Measurements from ENCODE around the gene ERH.

Gene ERH

DNA sequence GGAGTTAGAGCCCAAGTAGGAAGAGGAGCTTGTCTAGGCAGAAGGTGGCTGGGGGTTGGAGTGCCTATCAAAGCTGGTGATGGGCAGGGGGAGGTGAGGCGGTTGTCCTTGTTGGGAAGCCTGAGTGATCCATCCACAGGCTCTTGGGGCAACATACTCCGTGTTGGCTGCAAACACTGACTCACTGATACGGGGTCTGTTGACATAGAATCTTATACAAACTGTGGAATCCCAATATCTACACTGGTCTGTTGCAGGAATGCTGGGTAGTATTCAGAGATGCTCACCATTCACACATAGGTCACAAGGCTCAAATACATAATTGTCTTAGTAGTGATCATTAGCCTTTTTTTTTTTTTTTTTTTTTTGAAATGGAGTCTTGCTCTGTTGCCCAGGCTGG lies 26.0 kb downstream of the ERH start:
- Histone ChIP-seq H2AFZ (ENCODE audit: low read length, unreplicated experiment) (no peak overlapping the region), H3K4me3 (ENCODE audit: low read depth, low read length) (no peak overlapping the region), H3K27ac (ENCODE audit: low read depth, low read length) (no peak overlapping the region), H3K27me3 (ENCODE audit: insufficient read depth, low read length) (no peaks in the 10 kb centered on the region), H3K36me3 (ENCODE audit: insufficient read depth, low read length) (peaks cover 33% of the 10 kb centered on the region), H3K4me1 (ENCODE audit: control insufficient read depth, insufficient read depth, low read length, unreplicated experiment) (peaks cover 8% of the 10 kb centered on the region), H3K79me2 (ENCODE audit: control insufficient read depth, insufficient read depth, low read length, unreplicated experiment) (no peaks in the 10 kb centered on the region)

- no peak overlapping the region for H3K4me3 ChIP-seq (ENCODE audit: low read depth, low read length)
- no peaks in the 10 kb centered on the region for H3K79me2 ChIP-seq (ENCODE audit: control insufficient read depth, insufficient read depth, low read length, unreplicated experiment)
- H3K4me1 ChIP-seq (ENCODE audit: control insufficient read depth, insufficient read depth, low read length, unreplicated experiment): no peaks in the 10 kb centered on the region
- H3K27me3 ChIP-seq (ENCODE audit: insufficient read depth, low read length): no peaks in the 10 kb centered on the region
- no peak overlapping the region for H2AFZ ChIP-seq (ENCODE audit: low read length, unreplicated experiment)
- peaks cover 13% of the 10 kb centered on the region for H3K36me3 ChIP-seq (ENCODE audit: insufficient read depth, low read length)
- no peak overlapping the region for H3K27ac ChIP-seq (ENCODE audit: low read depth, low read length)
These were observed 28.0 kb downstream of the ERH start for GRCh38 chr14:69370061-69370460.

- H3K27ac ChIP-seq (ENCODE audit: low read depth, low read length): no peak overlapping the region
- H3K36me3 ChIP-seq (ENCODE audit: insufficient read depth, low read length): peaks cover 5% of the 10 kb centered on the region
- H3K79me2 ChIP-seq (ENCODE audit: control insufficient read depth, insufficient read depth, low read length, unreplicated experiment): no peaks in the 10 kb centered on the region
- H3K4me1 ChIP-seq (ENCODE audit: control insufficient read depth, insufficient read depth, low read length, unreplicated experiment): no peaks in the 10 kb centered on the region
- no peaks in the 10 kb centered on the region for H3K27me3 ChIP-seq (ENCODE audit: insufficient read depth, low read length)
- no peak overlapping the region for H2AFZ ChIP-seq (ENCODE audit: low read length, unreplicated experiment)
- no peak overlapping the region for H3K4me3 ChIP-seq (ENCODE audit: low read depth, low read length)
These were observed 29.7 kb downstream of the ERH start for GRCh38 chr14:69368381-69368780.

- H2AFZ ChIP-seq (ENCODE audit: low read length, unreplicated experiment): no peak overlapping the region
- H3K27me3 ChIP-seq (ENCODE audit: insufficient read depth, low read length): no peaks in the 10 kb centered on the region
- no peak overlapping the region for H3K27ac ChIP-seq (ENCODE audit: low read depth, low read length)
- H3K4me3 ChIP-seq (ENCODE audit: low read depth, low read length): no peak overlapping the region
- H3K36me3 ChIP-seq (ENCODE audit: insufficient read depth, low read length): no peaks in the 10 kb centered on the region
- no peaks in the 10 kb centered on the region for H3K79me2 ChIP-seq (ENCODE audit: control insufficient read depth, insufficient read depth, low read length, unreplicated experiment)
- no peaks in the 10 kb centered on the region for H3K4me1 ChIP-seq (ENCODE audit: control insufficient read depth, insufficient read depth, low read length, unreplicated experiment)
These were observed 31.3 kb downstream of the ERH start for GRCh38 chr14:69366761-69367160.

DNA sequence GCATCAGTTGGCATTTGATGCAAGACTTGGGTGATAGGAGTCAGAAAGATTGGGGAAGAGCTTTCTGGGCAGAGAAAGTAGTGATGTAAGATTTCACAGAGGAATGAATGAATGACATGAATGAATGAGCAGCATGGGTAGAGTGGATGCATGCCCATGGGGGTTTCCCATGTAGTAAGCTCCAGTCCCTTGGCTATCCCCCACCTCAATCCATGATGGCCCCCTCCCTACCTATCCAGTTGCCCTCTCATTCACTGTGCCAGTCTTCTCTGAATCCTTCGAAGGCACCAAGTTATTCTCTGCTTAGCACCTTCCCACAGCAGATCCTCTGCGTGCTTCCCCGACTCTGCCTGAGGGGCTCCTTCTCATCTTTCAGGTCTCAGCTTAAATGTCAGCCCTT lies 32.0 kb downstream of the ERH start:
- H2AFZ ChIP-seq (ENCODE audit: low read length, unreplicated experiment): no peak overlapping the region
- no peak overlapping the region for H3K4me3 ChIP-seq (ENCODE audit: low read depth, low read length)
- H3K4me1 ChIP-seq (ENCODE audit: control insufficient read depth, insufficient read depth, low read length, unreplicated experiment): no peaks in the 10 kb centered on the region

DNA sequence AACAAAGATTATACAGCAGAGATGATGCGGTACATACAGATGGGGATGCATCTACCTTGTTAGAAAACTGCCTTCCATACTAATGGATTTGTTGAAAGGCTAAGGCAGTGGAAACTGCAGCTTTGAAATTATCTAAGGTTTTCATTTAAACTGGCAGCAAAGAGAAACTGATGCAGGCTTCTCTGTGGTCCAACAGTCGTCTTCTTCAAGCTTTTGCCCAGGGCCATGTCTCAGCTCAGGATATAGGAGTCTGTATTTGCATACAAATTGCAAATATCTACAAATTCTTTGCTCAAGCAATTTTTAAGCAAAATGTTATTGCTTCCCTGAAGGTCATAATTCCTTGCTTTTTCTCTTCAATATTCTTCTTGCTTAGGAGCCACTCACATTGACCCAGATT lies 33.7 kb downstream of the ERH start:
- Histone ChIP-seq H3K4me3 (ENCODE audit: low read depth, low read length) (no peak overlapping the region), H3K27ac (ENCODE audit: low read depth, low read length) (no peak overlapping the region), H2AFZ (ENCODE audit: low read length, unreplicated experiment) (no peak overlapping the region), H3K4me1 (ENCODE audit: control insufficient read depth, insufficient read depth, low read length, unreplicated experiment) (no peaks in the 10 kb centered on the region), H3K27me3 (ENCODE audit: insufficient read depth, low read length) (no peaks in the 10 kb centered on the region), H3K36me3 (ENCODE audit: insufficient read depth, low read length) (no peaks in the 10 kb centered on the region), H3K79me2 (ENCODE audit: control insufficient read depth, insufficient read depth, low read length, unreplicated experiment) (no peaks in the 10 kb centered on the region)

More for the DNA sequence above, 32.0 kb downstream of the ERH start:
- H3K27me3 ChIP-seq (ENCODE audit: insufficient read depth, low read length): no peaks in the 10 kb centered on the region
- no peak overlapping the region for H3K27ac ChIP-seq (ENCODE audit: low read depth, low read length)
- H3K79me2 ChIP-seq (ENCODE audit: control insufficient read depth, insufficient read depth, low read length, unreplicated experiment): no peaks in the 10 kb centered on the region
- H3K36me3 ChIP-seq (ENCODE audit: insufficient read depth, low read length): no peaks in the 10 kb centered on the region

DNA sequence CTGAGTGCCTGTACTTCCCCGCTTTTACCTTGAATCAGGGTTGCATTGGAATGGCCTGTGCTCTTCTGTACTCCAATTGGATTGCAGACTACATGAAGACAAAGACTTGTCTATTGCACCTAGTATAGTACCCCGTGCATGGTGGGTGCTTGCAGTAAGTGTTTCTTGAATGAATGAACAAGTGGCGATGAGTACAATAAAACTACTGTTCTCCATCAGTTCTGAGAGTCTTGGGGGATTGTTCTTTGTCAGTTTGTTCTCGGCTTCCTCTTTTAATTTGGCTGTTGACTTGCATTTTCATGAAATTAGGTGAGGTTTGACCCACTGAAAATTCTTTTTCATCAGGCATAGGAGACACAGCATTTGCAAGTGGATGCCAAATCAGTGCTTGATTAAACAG lies 34.1 kb downstream of the ERH start:
- Histone ChIP-seq H3K4me1 (ENCODE audit: control insufficient read depth, insufficient read depth, low read length, unreplicated experiment) (no peaks in the 10 kb centered on the region), H3K36me3 (ENCODE audit: insufficient read depth, low read length) (no peaks in the 10 kb centered on the region), H3K79me2 (ENCODE audit: control insufficient read depth, insufficient read depth, low read length, unreplicated experiment) (no peaks in the 10 kb centered on the region), H3K4me3 (ENCODE audit: low read depth, low read length) (no peak overlapping the region), H2AFZ (ENCODE audit: low read length, unreplicated experiment) (no peak overlapping the region), H3K27ac (ENCODE audit: low read depth, low read length) (no peak overlapping the region), H3K27me3 (ENCODE audit: insufficient read depth, low read length) (no peaks in the 10 kb centered on the region)

GRCh38 chr14:69363055-69363454 lies 35.0 kb downstream of the ERH start:
- Histone ChIP-seq H3K79me2 (ENCODE audit: control insufficient read depth, insufficient read depth, low read length, unreplicated experiment) (no peaks in the 10 kb centered on the region), H3K27me3 (ENCODE audit: insufficient read depth, low read length) (no peaks in the 10 kb centered on the region), H3K36me3 (ENCODE audit: insufficient read depth, low read length) (no peaks in the 10 kb centered on the region), H3K27ac (ENCODE audit: low read depth, low read length) (no peak overlapping the region), H3K4me1 (ENCODE audit: control insufficient read depth, insufficient read depth, low read length, unreplicated experiment) (no peaks in the 10 kb centered on the region), H2AFZ (ENCODE audit: low read length, unreplicated experiment) (no peak overlapping the region), H3K4me3 (ENCODE audit: low read depth, low read length) (no peak overlapping the region)

GRCh38 chr14:69360438-69361108 lies 37.5 kb downstream of the ERH start:
- H3K4me3 ChIP-seq (ENCODE audit: low read depth, low read length): no peak overlapping the region
- H3K27ac ChIP-seq (ENCODE audit: low read depth, low read length): no peak overlapping the region
- H3K79me2 ChIP-seq (ENCODE audit: control insufficient read depth, insufficient read depth, low read length, unreplicated experiment): no peaks in the 10 kb centered on the region
- no peaks in the 10 kb centered on the region for H3K27me3 ChIP-seq (ENCODE audit: insufficient read depth, low read length)
- no peak overlapping the region for H2AFZ ChIP-seq (ENCODE audit: low read length, unreplicated experiment)
- no peaks in the 10 kb centered on the region for H3K36me3 ChIP-seq (ENCODE audit: insufficient read depth, low read length)
- peaks cover 7% of the 10 kb centered on the region for H3K4me1 ChIP-seq (ENCODE audit: control insufficient read depth, insufficient read depth, low read length, unreplicated experiment)

DNA sequence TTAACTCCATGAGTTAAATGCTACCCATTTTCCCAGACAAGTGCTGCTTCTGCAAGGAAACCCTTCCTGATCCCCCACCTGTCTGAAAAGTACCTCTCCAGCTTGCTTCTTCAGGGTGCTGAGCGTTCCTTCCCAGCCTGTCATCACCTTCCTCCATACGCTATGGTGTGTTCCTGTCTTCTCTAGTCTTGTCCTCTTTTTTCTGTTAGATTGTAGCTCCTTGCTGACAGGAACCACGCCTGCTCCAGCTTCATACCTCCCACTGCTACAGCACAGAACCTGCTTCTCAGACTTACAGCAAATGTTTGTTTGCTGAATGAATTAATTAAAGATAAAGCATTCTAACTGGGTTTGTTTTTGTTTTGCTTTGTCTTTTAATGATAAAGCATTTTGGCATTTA lies 39.1 kb downstream of the ERH start:
- peaks cover 9% of the 10 kb centered on the region for H3K4me1 ChIP-seq (ENCODE audit: control insufficient read depth, insufficient read depth, low read length, unreplicated experiment)
- H3K36me3 ChIP-seq (ENCODE audit: insufficient read depth, low read length): no peaks in the 10 kb centered on the region
- no peaks in the 10 kb centered on the region for H3K79me2 ChIP-seq (ENCODE audit: control insufficient read depth, insufficient read depth, low read length, unreplicated experiment)
- no peaks in the 10 kb centered on the region for H3K27me3 ChIP-seq (ENCODE audit: insufficient read depth, low read length)
- no peak overlapping the region for H2AFZ ChIP-seq (ENCODE audit: low read length, unreplicated experiment)
- H3K4me3 ChIP-seq (ENCODE audit: low read depth, low read length): no peak overlapping the region
- H3K27ac ChIP-seq (ENCODE audit: low read depth, low read length): no peak overlapping the region

DNA sequence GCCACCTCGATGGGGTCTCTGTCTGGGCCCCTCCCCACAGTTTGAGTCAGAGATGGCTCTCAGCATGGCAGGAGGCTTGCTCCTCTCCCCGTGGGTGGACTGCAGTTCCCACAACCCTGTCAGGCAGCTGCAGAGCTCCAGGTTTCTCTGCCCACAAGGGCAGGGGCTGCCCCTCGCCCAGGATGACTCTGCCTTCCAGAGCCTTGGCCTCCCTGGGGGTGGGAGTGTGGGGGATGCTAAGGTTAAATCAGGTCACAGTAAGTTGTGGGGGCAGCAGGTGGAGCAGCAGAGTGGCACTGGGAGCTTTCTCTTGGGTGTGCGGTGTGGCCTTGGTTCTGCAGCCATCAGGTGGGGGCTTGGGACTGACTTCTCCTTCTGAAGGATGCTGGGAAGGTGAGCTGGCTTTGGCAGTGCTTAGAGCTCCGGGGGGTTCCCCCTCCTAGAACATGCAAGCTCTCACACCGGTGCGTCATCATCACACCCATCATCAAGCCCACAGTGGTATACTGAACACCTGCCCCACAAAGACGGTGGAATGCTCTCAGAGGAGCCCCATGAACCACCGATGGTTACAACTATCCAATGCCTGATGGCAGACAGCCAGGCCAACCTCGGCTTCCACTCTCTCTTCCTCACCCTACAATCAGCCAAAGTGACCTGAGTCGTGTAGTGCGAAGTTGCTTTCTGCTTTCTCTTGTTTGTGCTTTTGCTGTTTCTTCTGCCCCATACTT lies 39.7 kb downstream of the ERH start:
- no peak overlapping the region for H3K4me3 ChIP-seq (ENCODE audit: low read depth, low read length)
- no peaks in the 10 kb centered on the region for H3K36me3 ChIP-seq (ENCODE audit: insufficient read depth, low read length)
- peaks cover 9% of the 10 kb centered on the region for H3K4me1 ChIP-seq (ENCODE audit: control insufficient read depth, insufficient read depth, low read length, unreplicated experiment)
- H3K27ac ChIP-seq (ENCODE audit: low read depth, low read length): no peak overlapping the region
- no peaks in the 10 kb centered on the region for H3K27me3 ChIP-seq (ENCODE audit: insufficient read depth, low read length)
- no peak overlapping the region for H2AFZ ChIP-seq (ENCODE audit: low read length, unreplicated experiment)
- H3K79me2 ChIP-seq (ENCODE audit: control insufficient read depth, insufficient read depth, low read length, unreplicated experiment): no peaks in the 10 kb centered on the region
